ENCODE measurements around the gene TRPM2.
A peak's percentile ranks its signal among the peaks of the same experiment; 100 is the strongest.
"Not testable (repeated sequence)": the region's sequence is repeated elsewhere in the genome, so short reads cannot be mapped to it uniquely, and the experiment has no call there.

Gene TRPM2

GRCh38 chr21:44335266-44336059 lies 18.0 kb upstream of the TRPM2 start:
- DNase-seq = no peak

GRCh38 chr21:44337449-44337848 lies 16.0 kb upstream of the TRPM2 start:
- DNase-seq = no peak

- DNase-seq = no peak
Measured at GRCh38 chr21:44337941-44338895, 15.2 kb upstream of the TRPM2 start.

- peak; percentile 92 for DNase-seq
Measured at GRCh38 chr21:44338971-44339910, 14.2 kb upstream of the TRPM2 start, which contains the start of gene CFAP410. Gene CFAP410 (minus strand): TSS chr21:44339390. CDS start chr21:44339194, 196 bp downstream.

- not testable (repeated sequence) for DNase-seq
Measured at GRCh38 chr21:44341726-44342458, 11.5 kb upstream of the TRPM2 start.

- not testable (repeated sequence) for DNase-seq
Measured at GRCh38 chr21:44342981-44343380, 10.4 kb upstream of the TRPM2 start.

- no peak for DNase-seq
Measured at GRCh38 chr21:44344541-44345183, 8.8 kb upstream of the TRPM2 start.

- no peak for DNase-seq
Measured at GRCh38 chr21:44345495-44345894, 7.9 kb upstream of the TRPM2 start.

- peak; percentile 92 for DNase-seq
Measured at GRCh38 chr21:44347911-44348451, 5.4 kb upstream of the TRPM2 start.

- no peak for DNase-seq
Measured at GRCh38 chr21:44348861-44349260, 4.6 kb upstream of the TRPM2 start.

- no peak for DNase-seq
Measured at GRCh38 chr21:44349416-44349846, 4.0 kb upstream of the TRPM2 start.

GRCh38 chr21:44349847-44350772 lies 3.3 kb upstream of the TRPM2 start:
- no peak for DNase-seq

- DNase-seq = no peak
Measured at GRCh38 chr21:44350773-44351481, 2.5 kb upstream of the TRPM2 start.

GRCh38 chr21:44351535-44352252 lies 1.7 kb upstream of the TRPM2 start:
- DNase-seq = no peak

GRCh38 chr21:44352253-44352860 lies 1.1 kb upstream of the TRPM2 start:
- DNase-seq = no peak

GRCh38 chr21:44354001-44354405 lies 582 bp downstream of the TRPM2 start:
- no peak for DNase-seq
